HG03280 (cell line): Measurements from ENCODE around the gene CFAP45.

Source experiments
- ATAC-seq: cut with Tn5 transposase; IDR thresholded peaks from one replicate; pipeline ENCODE4 v1.9.1; 2021; ENCODE audit warnings: mild to moderate bottlenecking, moderate library complexity; ENCODE audit not compliant: unreplicated experiment

The CFAP45 gene

DNA sequence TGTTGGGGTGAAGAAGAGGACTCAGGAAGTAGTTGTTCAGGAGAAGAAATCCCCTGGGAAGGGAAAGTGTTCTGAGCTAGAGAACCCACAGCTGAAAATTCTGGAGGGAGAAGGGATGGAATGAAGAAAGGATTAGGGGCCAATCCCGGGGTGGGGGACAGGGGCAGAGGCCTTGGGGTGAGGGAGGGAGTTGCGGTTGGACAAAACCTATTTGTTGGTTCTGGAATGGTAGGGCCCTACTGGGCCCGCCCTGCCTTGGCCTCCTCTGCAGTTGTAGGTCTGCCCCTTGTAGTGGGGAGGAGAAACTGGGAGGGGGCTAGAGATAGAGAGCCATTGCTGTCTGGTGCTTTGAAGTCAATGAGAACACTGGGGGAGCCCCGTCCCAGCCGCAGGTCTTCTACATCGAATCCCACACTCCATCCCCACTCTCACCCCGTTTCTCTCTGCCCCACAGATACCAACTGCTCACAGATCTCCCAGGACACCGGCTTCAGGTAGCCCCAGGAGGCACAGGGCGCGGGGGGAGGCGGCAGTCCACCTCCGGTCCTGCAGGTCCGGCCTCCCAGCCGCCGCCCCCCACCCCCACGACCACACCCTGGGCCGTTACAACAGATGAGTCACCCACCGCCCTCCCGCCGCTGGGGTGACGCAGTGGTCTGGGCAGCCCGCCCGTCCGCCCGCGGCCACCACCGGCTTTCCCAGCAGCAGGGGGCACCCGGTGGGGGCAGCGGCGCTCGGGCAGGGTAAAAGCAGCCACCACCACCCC is 24.2 kb upstream of the CFAP45 start:
- ATAC-seq, result no peak

DNA sequence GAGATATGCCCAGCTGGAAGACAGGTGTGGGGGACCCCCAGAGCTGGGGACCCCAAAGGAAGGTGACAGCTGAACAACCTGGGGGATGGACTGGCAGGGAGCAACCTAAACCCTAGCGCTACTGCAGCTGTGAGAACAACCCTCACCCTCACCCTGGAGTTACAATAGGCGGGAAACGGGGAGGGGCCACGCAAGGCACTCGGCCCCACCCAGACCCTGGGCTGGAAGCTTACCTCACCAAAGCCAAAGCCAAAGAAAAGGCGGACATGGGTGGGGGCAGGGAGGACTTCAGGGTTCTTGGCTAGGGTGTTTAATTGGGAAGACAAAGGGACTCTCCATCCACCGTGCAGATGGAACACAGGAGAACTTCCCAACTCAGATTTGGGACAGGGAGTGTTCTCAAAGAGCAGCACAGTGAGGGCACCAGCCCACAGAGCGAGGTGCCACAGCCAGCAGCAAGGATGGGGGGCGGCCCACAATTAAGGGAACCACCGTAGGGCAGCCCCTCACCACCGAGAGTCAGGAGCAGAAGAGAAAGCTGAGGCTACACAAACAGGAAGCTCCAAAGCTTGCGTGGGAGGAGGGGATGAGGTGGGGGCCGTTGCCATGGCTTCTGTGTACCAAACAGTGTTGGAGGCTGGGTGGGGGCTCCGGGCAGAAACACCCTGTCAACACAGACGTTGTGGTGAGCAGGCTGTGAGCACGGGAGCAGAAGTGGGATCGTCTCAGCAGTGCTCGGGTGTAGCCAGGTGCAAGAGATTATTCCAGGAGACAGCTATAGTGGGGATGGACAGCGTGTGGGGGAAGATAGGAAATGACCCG is 23.4 kb upstream of the CFAP45 start:
- peak; percentile 38 for ATAC-seq

DNA sequence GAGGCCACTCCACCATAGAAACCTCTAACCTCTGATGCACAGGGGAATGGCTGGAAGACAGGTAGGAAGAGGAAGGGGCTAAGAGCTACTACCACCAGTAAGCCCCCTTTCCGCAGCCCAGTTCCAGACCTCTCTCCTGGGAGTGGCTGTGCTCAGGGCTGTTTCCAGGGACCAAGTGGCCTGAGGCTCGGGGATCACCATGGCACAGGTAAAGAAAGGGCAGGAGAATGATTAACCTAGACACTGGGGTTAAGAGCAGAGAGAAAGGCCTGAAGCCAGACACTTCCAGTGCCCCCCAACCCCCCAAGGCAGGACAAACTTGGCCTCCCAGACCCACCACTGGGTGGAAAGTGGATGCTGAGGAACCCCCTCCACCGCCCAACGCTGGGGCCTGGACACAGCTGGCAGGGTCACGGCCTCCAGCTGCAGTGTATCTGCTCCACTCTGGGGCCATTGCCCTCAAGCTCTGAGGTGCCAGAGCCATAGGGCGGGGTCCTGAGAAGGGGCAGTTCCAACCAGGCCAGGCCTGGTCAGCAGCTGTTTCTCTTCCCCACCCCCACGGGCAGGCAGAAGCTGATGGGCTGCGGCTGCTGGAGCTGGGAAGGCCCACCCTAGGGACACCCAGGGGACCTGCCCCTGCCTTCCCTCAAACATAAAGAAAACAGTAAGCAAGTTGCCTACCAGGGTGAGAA is 22.7 kb upstream of the CFAP45 start:
- no peak for ATAC-seq

DNA sequence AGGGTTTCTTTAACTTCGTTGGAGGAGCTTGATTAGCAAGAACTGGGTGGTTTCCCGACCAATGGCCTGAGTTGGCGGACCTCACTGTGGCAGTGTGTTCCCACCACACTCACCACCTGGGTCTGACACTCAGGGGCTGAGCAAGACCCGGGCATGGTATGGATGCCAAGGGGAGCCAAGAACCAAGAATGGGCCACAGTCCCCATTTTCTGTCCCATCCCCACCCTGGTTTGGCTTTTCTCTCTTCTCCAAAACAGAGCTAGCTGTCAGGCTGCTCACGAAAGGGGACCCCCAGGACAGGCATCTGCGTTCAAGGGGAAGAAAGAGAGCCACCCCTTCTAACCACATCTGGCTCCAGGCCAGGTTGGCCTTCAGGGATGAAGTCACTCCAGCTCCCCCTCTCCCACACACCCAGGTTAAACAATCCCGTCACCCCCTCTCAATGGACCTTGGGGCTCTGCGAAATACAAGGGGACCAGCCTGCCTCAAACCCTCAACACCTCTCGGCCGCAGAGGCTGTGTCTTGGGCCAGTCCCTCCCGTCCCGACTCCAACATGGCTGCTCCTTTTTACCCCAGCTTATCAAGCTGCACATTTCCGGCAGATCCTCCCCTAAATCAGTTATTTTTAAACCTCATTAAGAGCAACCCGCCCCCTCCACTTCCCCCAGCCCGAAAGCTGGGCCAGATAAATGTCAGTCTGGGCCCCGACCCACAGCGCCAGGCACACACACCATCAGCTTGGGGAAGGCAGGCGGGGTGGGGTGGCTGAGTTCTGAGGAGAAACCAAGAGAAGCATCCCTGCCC is 21.9 kb upstream of the CFAP45 start:
- ATAC-seq, result no peak

DNA sequence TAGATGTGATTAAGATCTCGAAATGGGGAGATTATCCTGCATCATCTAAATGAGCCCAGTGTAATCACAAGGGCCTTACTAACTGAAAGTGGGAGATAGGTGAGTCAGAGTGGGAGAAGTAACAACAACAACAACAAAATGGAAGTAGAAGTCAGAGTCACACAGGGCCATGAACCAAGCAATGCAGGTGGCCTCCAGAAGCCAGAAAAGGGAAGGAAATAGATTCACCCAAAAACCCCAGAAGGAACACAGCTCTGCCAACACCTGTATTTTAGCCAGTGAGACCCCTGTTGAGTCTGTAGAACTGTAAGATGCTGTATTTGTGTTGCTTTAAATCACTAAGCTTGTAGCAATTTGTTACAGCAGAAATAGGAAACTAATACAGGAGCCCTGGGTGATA is 21.3 kb upstream of the CFAP45 start:
- peak; percentile 27 for ATAC-seq

DNA sequence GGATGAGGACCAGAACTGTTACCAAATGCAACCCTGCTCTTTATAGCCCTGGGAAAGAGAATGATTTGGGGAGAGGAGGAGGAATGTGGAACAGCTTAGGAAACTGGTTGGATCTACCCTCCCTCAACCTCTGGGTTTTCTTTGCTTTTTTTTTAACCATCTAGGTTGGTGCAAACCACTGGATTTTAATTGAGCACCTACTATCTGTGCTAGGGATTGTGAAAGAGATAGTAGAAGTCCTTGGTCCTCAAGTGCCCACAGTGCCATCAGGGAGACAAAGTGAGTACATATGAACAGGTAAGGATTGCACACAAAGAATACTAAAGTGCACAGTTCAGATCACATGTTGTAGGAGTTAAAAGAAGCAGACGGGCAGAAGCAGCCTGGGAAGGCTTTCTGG is 20.7 kb upstream of the CFAP45 start:
- no peak for ATAC-seq

DNA sequence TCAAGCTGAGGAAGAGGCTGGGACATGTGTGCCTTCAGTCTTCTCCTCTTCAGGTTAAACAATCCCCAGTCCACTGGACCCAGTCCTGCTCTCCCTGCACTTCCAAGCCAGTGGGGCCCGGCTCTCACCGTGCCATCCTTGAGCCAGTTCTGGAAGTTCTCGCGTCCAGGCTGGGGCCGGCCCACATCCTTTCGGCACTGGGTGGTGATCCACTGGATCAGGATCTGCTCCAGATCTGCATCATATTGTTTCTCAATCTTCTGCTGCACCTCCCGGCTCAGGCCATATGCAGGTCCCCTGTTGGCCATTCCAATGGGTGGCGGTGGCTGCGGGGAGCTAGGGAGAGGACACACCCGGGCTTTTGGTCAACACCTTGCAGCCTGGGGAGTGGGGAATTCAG is 20.2 kb upstream of the CFAP45 start:
- ATAC-seq, result no peak

DNA sequence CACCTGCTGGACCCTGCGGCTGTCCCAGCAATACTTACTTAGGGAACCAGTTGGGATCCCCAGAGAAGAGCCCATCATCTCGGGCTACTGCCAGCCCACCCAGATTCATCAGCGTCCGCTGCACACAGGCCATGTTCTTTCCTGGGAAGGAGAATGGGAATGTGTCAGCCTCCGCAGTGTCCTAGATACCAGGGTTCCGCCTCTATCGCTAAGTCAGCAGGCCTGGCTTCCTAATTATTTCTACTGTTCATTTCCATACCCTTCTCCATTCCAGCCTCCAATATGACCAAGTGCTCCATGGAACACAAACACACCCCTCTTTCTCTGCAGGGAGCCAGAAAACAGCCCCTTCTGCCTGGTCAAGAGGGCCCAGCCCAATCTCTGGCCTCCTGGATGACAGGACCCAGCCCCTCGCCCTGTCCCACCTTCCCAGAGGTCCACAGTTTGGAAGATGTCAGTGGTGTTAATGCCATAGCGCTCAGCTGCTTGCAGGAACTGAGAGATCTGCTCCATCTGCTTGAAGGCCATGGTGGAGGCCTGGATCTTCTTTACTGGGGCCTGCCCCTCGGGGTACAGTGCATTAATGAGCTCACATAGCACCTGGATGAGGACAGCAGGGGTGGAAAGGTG is 19.4 kb upstream of the CFAP45 start:
- ATAC-seq, result no peak

DNA sequence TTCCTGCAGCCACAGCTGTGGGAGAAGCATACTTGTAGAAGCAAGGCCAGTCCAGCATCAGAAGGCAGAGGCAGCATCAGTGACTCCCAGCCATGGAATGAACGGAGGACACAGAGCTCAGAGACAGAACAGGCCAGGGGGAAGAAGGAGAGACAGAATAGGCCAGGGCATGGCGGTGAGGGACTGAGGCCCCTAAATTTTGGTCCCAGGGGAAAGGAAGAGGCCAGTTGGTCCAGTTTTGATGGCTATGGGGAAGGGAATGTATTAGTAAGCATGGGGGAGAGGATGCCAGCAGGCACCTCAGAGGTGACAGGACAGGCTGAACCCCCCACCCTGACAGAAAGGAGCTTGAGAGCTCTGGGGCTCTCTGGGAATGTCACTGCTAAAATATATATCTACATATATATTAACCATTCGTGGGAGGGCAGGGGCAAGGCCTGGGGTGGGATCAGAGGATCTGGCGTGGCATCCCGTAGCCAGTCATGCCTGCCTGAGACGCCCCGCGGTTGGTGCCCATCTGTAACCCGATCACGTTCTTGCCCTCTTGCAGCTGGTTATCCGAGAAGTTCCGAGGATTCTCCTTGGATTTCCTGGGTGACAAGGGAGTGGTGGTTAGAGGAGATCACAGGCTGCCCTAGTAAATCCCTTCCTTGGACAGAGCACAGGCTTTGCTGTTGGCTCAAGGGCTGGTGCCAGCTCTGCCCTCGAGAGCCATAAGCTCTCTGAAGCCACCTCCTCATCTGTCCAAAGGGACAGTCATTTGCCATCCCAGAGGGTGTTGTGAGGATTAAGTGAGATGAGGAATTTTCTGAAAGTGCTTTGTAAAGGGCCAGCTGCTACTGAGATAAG is 18.6 kb upstream of the CFAP45 start:
- ATAC-seq, result no peak

DNA sequence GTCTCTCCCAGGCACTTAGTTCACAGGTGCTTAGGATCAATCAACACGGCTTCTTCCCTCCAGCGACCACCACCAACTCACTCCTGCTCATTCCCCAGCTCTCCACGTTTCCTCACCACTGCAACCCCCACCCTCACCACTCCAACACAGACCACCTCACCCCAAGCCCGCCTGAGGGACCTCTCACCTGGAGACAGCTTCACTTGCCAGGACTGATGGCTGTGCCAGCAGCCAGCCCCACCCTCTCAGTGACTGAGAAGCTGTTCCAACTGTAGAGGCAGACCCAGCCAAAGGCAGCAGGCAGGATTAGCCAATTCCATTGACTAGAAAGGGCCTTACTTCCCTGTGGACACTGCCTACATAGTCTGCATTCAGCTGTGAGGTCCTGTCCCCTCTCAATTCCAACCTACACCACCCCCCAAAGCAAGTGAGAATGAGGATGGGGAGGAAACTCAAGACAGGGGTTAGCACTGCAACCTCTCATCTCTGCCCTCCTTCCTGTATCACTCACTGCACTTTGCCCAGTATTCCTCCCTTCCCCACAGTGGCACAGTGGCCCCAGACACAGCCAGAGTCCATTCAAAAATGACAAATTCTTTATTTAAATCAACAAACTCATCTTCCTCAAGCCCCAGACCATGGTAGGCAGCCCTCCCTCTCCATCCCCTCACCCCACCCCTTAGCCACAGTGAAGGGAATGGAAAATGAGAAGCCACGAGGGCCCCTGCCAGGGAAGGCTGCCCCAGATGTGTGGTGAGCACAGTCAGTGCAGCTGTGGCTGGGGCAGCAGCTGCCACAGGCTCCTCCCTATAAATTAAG is 17.8 kb upstream of the CFAP45 start:
- ATAC-seq, result no peak

DNA sequence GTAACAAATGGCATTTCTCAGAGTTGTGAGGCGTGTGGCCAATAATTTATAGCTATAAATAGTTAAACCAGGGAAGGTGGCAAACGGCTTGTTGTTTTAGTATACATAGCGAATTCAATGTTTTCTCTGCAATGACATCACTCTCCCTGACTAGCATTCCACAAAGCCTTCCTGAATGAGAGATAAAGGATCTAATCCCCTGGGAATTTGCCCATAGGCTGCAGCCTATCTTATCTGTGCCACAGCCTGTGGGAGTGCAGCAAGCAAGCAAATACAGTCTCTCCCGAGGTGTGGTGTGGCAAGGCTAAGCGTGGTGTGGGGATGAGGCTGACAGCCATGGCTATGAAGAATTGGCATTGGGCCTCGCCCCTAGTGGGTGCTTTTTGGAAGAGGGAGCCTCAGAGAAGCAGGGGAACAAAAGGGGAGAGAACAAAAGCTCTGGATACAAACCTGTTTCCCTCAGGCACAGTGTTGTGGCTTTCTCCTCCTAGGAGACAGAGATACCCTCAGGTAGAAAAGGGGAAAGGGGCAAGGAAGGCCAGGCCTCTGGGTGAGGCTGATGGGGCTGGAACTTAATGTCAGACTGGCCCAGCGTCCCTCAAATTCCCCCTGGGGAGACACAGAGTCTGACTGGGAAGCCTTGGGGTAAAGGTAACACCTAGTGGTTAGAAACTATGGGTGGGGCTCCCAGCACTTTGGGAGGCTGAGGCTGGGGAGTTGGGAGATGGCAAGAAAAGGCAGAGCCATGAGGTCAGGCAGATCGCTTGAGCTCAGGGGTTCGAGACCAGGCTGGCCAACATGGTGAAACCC is 16.5 kb upstream of the CFAP45 start:
- no peak for ATAC-seq

DNA sequence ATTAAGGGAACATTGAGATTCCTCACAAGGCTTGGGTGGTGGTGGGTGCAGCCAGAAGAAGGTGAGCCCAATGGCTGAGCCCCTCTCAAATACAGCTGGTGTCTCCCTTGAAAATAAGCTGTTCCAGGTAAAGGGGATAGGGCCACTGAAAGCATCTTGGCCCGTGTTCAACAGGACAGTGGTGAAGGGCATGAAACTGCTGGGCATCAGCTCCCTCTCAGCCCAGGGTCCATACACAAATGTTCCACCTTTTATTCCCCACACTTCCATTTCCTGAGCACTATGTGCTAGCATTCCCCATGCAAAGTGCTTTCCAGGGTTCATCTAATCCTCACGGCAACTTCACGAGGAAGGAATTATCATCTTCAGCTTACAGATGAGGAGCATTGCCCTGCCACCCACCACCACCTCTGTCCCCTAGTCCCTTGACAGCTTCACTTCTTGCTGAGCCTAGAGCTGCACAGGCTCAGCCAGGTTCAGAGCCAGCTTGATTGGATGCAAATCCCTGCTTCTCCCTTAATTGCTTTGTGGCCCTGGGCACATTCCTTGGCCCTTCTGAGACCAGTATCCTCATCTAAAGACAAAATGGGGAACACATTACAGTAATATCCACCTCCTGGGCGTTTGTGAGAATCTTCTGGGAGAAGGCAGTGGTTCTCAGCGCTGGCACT is 15.7 kb upstream of the CFAP45 start:
- no peak for ATAC-seq

DNA sequence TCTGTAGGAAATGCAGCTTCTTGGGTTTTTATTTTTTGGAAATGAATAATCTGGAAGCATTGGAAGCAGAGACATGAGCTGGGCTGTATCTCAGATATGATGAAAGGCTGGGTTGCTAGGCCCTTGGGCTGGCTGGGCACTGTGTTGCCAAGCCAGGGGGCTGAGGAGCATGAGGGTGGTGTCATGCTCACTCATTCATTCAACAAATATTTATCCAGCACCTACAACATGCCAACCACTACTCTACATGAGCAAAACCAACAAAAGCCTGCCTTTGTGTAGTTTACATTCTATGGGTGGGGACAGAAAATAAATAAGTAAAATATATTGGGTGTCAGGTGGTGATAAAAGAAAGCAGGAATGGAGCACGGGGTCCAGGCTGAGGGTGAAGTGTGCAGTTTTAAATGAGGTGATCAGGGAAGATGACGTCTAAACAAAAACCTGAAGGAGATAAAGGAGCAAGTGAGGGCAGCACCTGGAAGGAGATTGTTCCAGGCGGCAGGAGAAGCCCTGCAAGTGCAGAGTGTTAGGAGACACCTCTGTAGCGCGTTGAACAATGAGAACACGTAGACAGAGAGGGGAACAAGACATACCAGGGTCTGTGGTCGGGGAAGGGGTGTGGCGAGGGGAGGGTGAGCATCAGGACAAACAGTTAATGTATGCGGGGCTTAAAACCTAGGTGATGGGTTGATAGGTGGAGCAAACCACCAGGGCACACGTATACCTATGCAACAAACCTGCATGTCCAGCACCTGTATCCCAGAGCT is 14.5 kb upstream of the CFAP45 start:
- ATAC-seq, result no peak

DNA sequence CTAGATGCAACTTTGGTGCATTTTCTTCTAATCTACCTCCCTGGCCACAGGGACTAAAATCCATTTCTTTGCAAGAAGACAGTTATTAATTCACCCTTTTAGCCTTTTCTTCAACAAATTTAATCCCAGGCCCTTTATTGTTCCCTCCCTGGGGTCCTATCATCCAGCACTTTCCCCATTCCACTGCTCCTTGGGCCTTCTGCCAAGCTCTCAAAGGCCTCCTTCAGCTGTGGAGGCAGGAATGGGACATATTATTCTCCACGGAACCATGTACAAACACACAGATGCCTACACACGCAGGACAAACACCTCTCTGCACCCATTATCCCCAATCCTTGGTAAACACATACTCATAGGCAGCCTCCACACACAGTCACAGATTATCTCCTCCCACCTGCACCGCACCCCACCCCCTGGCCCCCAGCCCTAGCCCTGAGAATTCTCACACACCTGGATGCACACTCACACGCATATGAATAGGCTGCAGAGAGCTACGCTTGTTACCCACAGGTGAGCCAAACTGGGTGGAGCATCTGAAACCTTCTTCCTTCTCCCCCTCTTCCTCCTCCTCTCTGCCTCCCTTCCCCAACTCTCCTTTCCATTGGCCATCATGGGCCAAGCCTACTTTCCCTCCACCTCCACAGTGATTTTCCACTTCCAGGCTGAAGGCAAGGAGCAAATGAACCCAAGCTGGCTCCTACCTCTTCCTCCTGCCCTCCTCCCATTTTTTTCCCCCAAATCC is 13.7 kb upstream of the CFAP45 start:
- ATAC-seq, result no peak

DNA sequence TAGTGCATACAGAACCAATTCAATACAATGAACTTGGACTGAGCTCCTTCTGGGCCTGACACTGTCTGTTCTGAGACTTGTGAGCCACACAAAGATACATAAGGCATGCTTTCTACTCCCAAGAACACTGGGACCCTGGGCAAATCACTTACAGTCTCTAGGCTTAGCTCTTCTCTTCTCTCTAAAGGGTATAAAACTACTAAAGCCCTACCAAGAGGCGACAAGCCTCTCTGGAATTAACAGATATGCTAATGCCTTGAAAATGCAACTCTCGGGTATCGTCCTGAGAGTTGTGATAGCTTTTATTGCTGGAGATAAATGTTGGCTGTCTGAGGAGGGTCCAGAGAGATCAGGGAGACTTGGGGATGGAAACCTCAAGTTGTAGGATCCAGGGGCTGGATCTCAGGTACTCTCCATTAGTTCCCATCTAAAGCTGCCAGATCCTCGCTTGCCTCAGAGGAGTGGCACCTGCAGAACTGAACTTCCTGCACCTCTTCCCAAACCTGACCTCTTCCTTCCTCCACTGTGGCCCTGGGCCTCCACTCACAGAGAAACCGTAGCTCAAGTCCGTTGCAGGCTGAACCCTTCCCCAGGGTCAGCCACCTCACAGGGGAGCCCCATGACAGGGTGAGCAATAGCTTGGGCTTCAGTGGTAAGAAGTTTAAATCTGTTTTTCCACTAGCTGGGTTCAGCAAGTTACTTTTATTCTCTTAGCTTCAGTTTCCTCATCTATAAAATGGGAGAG is 11.5 kb upstream of the CFAP45 start:
- no peak for ATAC-seq
